NCI-H748 (cell line): ENCODE results near the gene RSPH3.
"Not testable (repeated sequence)": the region's sequence is repeated elsewhere in the genome, so short reads cannot be mapped to it uniquely, and the experiment has no call there.

Experiments
- DNase-seq: peaks from one replicate; lab custom pipeline; 2025; ENCODE audit not compliant: unreplicated experiment; lab: John Stamatoyannopoulos, UW

Gene RSPH3

DNA sequence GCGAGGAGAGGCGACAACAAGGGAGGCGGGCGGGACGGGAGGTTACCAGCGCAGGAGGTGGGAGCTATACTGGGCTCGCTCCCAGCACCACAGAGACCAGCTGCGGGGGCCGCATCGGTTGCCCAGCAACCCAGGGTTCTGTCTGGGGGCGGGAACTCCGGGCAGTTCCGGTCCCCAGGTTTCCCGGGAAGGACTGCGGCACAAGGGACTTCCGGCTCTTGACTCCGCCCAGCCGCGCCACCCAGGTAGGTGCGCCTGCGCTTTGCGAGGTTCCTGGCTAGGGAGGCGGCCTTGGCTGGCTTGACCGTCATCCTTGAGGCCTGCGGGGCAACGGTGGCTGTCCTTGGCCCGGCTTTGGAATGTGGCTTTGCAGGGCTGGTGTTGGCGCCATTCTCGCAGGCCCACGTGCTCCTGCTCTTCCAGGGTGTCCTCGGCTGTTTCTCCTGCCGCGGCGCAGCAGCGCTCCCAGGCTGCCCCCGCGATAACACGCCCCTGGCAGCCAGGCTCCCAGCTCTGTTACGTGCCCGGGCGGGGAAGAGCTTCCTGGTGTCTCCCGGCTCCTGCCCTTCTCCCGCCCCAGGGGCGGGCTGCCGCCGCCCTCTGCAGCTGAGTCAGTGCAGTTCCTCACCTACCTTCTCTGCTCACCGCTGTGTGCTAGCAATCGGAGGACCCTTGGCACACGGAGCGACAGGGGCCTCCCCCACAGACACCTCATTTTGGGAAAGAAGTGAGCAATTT lies at the start of gene RSPH3:
Gene RSPH3 (minus strand): TSS at position 537 of the 738 bp plus-strand sequence. CDS start 652 bp downstream, outside the sequence.
- DNase-seq, result peak; percentile 98

GRCh38 chr6:159047891-159048685 lies 48.1 kb upstream of the RSPH3 start:
- DNase-seq, result peak; percentile 9

DNA sequence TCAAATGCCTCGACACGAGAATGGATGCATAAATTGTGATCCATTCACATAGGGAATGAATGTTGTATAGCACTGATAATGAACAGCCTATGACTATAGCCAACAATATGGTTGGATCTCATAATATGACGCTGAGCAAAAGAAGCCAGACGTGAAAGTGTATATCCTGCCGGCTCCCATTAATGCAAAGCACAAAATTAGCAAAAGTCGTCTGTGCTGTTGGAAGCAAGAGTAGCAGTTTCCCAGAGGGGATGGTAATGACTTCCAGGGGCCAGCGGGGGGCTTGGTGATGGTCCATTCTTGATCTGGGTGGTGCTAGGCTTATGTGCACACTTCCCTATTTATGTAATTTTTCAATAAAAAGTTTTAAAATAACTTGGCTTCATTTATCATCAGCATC lies 45.8 kb upstream of the RSPH3 start:
- no peak for DNase-seq

DNA sequence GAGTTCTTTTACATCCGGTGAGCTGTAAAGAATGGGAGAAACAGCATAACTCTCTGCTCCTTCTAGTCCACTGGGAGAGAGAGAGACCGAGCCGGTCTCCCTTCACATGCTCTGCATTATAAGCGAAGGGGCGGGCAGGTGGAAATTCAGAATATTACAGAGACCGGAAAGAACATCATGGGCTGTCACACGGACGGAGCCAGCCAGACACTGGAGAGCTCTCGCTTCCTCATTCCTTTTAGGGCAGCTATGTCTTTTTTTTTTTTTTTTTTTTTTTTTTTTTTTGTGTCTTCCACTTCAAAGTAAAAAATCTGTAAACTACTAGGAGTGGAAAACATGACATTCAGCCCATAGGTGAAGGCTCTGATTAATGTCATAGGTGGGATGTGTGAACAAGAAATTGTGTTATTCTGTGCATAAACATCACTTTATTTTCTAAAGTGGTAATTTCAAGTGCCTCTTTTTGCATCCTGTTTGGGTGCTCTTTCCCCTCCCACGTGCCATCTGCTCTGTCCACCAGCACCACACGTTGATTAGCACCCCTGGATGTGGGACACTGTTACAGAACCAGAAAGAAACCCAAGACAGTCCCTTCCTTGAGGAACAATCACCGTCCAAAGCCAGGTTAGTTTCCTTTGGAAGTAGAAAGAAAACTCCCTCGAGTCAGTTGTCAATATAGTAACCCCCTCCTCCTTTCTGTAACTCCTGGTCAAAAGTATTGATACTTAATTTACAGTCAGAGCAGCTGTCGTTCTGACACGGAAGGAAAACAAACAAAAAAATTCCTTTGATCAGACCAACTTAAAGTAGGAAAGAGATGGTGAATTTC lies 45.1 kb upstream of the RSPH3 start, which contains the start of gene TAGAP:
Gene TAGAP (minus strand): TSS at position 93 of the 829 bp plus-strand sequence. CDS start 845 bp downstream, outside the sequence.
- no peak for DNase-seq

- DNase-seq, result no peak
Observed at GRCh38 chr6:159043947-159044346, 43.9 kb upstream of the RSPH3 start.

- no peak for DNase-seq
Observed at GRCh38 chr6:159043251-159043650, 43.2 kb upstream of the RSPH3 start.

DNA sequence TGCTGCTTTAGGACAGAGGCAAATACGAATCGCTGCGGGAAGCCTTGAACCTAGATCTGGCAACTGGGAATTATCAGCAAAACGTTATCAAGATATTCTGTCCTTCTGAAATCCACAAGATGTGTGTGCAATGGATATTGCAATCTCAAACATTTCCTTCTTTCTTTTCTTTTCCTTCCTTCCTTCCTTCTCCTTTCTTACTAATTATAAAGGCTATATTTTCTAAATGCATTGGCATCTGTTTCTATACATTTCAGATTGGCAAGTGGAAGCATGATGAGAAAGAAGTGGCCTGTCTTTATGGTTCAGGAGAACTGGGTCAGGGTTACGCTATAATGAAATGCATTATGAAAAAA lies 42.8 kb upstream of the RSPH3 start:
- no peak for DNase-seq

DNA sequence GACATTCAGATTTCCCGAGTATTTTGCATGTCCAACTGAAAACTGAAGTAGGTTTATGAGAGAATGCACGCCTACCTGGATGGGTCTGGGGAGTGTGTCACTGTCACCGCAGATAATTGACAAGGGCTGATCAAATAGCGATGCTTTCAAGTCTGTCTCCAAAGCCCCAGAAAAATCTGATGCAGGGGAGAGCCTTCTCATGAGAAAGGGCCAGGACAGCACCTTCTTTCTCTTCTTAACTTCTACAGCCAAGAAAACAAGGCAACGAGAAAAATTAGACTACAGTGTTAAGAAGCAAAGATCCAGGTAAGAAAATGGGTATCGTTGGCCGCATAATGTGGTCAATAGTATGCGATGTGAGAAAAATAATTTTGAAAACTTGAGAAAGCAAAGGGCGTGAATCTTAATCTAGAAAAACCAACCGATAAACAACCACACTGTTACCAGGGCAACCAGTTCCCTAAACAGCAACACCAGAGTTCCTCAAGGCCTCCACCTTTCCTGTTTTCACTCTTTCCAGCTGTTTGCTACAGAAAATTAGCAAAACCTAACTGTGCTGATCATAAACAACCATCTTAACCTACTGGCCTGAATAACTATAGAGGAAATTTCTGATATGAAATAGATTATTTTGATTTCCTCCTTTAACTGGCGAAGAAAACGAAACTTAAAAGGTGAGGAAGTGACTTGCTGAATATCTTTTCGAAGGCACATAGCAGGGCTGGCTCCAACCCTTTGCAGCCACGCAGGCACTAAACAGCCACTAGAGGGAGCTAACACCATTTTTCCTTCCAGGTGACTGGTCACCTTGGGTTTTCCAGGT lies 42.2 kb upstream of the RSPH3 start:
- peak; percentile 77 for DNase-seq

GRCh38 chr6:159041181-159041580 lies 41.2 kb upstream of the RSPH3 start:
- no peak for DNase-seq

DNA sequence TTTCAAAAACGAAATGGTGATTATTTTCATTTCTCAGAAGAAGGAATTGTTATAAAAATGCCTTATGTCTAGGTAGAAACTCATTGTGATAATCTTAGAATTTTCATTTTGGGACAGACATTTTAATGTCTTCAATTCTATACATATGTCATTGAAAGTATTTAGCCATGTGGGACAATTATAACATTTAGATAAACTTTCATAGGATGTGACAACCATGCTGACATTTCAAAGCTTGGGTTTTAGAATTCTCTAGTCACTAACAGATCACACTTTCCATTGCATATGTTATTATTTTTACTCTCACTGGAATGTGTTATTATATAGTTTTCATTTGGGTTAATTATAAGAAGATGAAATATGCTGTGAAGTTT lies 39.9 kb upstream of the RSPH3 start:
- DNase-seq, result no peak

GRCh38 chr6:159038914-159039884 lies 39.2 kb upstream of the RSPH3 start:
- DNase-seq, result no peak

DNA sequence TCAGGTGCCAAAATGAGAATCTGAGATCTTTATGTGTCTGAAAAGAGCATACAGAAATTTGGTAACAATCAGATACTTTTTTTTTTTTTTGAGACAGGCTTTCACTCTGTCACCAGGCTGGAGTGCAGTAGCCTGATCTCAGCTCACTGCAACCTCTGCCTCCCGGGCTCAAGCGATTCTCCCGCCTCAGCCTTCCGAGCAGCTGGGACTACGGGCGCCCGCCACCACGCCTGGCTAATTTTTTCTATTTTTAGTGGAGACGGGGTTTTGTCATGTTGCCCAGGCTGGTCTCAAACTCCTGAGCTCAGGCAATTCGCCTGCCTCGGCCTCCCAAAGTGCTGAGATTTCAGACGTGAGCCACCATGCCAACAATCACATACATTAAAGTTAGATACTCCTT lies 38.3 kb upstream of the RSPH3 start:
- DNase-seq, result not testable (repeated sequence)

GRCh38 chr6:159037756-159038290 lies 37.8 kb upstream of the RSPH3 start:
- DNase-seq, result no peak

- DNase-seq, result no peak
Observed at GRCh38 chr6:159036673-159037072, 36.7 kb upstream of the RSPH3 start.

DNA sequence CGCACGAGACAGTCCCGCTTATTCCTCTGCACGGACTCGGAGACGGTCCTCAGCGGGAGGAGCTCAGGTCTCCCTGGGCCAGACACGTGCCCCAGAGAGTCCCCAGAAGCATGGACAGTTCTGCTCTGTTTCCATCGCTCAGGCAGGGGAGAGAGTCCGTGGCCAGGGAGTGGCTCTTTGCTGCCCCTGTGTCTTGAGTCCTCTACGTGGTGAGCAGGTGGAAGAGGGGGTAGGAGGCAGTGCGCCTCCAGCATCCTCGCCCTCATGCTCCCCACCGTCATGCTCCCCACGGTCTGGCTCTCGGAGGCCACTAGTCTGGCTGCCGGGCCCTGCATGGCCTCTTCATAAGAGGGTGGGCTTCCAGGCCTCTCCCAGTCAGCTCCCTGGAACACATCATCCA lies 35.9 kb upstream of the RSPH3 start:
- DNase-seq, result no peak

- DNase-seq, result no peak
Observed at GRCh38 chr6:159033160-159034049, 33.4 kb upstream of the RSPH3 start.

DNA sequence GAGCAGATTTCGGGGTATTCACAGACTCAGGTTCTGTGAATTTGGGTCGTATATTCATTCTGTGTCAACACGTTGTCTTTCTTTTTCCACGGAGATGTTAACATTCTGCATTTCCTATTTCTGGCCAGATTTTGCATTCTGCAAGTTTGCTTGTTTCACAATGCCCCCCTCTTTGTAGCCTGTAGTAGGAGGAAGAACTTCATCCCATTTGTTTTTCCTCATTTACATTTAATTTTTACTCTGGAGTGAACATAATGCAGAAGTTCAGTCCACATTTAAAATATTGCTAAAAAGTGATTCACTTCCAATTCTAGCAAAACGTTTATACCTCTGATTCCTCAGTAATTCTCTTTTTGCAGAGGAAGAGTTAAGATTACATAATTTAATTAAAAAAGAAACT lies 31.8 kb upstream of the RSPH3 start:
- no peak for DNase-seq

- no peak for DNase-seq
Observed at GRCh38 chr6:159030168-159030567, 30.2 kb upstream of the RSPH3 start.
